Kidney glomerular epithelial cell (primary cell): ENCODE results near the gene ABR.
"Not testable (repeated sequence)": the region's sequence is repeated elsewhere in the genome, so short reads cannot be mapped to it uniquely, and the experiment has no call there.

Experiments used
- DNase-seq: peaks from one replicate; lab custom pipeline; 2025; lab: John Stamatoyannopoulos, UW

Gene ABR

DNA sequence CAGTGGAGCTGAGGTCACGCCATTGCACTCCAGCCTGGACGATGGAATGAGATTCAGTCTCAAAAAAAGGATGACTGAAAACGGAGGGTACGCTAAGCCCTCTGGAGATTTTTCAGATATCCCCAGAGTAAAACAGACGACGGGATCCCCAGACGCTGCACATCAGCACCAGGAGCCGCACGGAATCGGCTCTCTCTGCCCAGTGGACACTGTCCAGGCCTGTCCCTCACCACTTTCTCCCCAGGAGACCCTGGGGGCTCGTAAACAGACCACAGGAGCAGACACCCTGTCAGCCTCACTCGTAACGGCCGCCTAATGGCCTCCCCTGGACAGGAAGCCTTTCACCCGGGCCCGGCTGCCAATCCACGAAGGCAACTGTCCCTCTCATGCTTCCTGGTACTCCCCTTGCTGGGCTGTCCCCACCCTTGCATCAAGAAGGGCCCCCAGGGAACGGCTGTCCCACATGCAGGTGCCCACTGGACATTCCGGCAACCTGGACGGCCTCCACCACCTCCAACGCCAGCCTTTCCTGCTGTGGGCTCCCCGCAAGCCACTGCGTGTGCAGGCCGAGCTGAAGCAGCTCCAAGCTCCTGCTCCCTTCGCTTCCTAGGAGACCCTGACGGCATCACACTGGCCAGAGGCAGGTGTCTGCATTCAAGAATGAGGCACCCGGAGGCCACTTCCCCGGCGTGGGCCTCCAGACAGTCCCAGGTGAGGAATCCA, 108.5 kb downstream of the ABR start:
- DNase-seq, result no peak

DNA sequence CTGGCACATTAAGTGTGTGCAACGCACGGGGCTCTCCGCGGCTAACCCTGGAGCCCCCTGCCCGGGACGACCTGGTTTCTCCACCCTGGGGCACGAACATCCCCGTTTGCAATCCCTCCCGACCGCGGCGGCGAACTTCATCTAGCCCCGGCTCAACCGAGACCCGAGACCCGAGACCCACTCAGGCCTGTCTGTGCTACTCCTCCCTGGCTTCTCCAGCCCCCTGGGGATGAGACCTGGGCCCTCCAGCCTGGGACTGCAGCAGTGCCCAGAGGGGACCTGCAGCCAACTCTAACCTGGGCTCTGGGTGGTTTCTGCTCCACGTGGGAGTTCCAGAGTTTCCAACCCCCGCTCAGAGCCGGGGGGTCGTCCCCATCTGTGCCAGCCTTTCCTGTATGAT, 109.4 kb downstream of the ABR start:
- no peak for DNase-seq

DNA sequence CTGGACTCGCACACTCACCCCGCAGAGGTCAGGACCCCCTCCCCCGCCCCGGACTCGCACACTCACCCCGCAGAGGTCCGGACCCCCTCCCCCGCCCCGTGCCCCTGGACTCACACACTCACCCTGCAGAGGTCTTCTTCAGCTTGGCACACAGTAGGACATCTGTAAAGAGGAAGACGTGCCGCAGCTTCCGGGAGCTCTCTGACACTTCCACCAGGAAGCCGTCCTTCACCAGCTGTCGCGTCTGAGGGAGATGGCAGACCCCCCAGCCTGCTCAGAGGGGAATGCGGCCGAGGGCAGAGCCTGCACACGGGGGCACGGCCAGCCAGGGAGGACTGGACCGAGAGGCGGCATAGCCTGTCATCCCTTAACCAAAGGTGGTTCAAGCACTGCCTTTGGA, 109.9 kb downstream of the ABR start:
- no peak for DNase-seq

DNA sequence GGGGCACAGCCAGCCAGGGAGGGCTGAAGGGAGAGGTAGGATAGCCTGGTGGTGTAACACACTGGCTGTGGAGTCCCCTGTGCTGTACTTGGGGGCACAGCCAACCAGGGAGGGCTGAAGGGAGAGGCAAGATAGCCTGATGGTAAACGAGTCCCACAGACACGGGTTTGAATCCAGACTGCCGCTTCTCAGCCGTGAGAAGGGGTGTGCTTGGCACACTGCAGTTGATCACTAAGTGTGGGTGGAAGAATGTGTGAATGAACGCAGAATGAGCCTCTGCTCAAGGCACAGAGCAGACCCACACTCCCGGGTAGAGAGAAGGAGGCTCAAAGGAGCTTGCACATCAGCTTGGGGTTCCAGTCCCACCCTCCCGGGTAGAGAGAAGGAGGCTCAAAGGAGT, 111.4 kb downstream of the ABR start:
- DNase-seq, result no peak

DNA sequence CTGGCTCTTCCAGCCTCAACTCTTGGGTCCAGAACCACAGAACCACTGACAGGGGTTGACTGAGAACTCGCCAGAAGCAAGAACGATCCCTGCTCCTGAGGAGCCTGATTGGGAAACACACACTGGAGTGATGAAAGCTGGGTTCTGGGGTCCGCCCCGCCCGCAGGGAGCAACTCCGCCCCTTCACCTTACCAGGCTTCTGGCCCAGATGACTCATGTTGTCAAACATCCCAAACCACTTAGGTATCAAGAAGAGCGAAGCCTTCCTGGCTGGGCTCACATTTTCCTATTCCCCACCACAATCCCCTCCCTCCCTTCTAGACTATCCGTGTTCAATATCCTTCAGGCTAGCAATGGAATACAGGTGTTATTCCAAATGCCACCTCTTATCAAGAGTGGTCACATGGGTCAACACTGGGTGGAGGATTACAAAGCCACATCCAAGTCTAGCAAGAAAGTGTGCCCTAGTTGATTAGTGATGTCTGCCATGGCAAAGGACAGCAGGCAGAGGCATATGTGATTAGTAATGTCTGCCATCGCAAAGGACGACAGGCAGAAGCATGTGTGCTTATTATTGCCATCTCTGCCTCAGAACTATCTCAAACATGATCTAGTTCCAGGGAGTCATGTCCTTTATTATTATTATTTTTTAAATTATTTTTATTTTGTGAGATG, 112.4 kb downstream of the ABR start:
- DNase-seq, result no peak

DNA sequence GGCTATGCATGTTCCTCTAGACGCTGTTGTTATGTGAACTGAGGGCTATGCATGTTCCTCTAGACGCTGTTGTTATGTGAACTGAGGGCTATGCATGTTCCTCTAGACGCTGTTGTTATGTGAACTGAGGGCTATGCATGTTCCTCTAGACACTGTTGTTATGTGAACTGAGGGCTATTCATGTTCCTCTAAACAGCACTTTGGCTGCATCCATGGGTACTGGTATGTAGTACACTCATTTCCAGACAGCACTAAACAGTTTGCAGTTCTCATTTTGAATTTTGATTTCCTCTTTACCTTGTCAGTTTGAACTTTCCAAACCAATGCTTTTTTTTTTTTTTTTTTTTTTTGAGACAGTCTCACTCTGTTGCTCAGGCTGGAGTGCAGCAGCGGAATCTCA, 114.4 kb downstream of the ABR start:
- not testable (repeated sequence) for DNase-seq

DNA sequence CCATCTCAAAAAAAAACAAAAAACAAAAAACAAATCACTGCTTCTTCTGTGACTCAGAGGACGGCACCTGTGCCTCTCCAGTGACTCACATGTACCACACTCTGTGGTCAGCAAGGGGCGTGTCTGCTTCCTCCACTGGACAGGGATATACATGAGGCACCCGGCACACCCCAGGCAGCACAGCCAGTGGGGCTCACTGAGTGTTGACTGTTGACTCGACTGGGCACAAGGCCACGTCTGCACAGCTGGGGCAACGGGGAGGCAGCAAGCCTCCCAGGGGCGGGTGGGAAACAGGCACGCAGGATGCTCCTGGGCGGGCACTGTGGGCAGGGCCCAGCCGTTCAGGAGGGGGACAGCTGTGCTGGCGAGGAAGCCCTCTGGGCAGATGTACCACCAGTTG, 118.8 kb downstream of the ABR start:
- DNase-seq, result peak; percentile 82

DNA sequence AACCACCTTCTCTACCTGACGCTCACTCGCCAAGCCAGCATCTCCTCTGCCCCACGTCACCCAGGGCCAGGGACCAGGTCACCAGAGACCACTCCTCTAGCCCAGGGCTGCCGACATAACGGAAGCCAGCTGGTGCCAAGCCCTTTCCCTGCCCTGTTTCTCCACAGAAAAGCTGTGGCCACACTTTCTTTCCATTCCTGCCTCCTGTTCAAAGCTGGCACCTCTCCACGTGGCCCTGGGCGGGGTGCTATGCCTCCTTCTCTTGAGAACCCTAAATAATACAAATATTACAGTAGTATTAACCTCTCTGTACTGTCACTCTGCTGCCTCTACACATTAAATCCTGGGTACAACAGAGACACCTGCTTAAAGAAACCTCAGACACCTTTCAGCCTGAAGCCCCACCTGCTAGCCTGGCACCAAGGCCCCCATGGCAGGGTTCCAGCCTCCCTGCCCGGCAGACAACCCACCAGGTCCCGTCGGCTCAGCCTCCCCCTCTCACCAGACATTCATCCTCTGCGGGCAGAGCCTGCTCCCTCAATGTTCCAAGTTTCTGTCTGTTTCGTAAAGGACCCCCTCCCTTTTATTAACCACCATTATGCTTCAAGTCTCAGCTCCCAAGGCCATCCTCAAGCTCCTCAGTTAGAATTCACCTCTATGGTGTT, 120.5 kb downstream of the ABR start:
- DNase-seq, result no peak

DNA sequence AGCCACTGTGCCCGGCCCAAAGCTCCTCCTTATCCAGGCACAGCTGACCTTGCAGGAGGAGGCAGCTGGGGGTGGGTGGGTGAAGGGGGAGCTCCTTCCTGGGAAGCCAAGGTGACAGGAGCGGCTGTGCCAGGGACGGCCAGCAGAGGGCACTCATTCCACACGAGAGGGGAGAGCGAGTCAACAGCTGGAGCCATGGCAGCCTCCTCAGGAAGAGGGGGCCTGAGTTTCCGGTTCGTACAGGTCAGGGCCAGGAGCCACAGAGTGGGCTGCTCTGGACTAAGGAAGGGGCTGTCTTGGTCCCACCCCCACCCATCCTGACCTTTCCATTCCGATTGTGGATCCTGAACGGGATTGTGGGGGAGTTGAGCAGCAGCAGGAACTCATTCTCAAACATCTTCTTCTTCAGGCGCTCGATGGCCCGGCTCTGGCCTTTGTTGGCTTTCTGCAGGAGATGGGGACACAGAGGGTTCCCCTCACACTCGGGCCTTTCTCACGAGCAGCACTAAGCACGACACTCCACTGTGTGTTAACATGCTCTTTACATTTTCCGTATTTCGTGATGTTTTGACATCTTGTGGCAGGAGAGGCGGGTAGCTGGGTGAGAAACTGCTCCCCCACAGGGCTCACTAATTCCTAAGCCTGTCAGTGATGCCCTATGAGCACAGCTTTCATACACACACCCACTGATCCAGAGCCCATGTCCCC, 121.2 kb downstream of the ABR start:
- peak; percentile 29 for DNase-seq

DNA sequence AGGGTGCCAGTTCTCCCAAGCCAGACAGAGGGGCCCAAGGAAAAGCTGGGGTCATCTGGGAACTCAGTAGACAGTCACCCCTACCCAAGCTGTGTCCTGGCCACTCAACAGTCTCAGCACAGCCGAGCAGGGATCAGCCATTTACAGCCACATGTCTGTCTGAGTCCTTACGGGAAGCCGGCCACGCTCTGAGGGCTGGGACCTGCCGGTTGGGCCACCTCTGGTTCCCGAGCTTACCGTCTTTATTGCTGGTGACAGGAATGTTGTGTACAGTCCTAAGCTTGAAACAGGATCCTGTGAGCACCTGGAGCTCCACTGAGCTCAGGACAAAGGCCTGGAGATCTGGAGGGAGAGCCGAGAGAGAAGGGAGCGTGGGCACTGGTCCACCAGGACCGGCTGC, 123.0 kb downstream of the ABR start:
- no peak for DNase-seq

DNA sequence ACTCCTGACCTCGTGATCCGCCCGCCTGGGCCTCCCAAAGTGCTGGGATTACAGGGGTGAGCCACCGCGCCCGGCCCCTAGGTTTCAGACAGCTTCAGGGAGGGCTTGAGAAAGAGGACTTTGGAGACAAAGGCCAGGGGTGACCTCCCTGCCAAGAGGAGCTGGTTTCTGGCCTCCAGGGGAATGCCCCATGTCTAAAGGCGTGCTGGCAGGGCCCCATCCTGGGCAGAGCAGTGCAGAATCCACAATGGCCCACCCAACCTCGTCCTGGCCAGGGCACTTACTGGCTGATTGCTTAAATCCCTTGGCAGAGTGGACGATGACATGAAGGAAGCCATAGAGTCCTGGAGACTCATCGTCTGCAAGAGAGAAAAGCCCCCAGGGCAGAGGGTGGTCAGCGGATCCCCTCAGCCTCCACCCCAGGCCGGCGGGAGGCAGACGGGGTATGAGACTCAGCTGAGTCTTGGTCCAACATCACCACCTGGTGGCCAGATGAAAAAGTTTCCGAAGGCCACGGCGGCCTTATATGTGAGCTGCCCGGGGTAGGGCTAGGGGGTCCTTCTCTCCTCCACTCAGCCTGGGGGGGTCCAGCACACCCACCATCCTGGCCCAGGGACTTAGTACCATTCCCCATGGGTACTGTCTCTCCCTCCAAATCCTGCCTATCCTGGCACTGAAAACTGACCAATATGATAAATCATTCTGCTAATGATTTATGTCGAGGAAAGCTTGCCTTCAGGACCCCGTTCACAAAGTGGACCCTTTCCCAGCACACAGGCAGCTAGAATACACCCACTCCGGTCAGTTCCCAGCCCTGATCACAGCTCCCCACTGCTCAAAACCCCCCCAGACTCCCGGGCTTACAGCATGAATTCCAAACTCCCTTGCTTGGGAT, 123.8 kb downstream of the ABR start:
- peak; percentile 10 for DNase-seq

DNA sequence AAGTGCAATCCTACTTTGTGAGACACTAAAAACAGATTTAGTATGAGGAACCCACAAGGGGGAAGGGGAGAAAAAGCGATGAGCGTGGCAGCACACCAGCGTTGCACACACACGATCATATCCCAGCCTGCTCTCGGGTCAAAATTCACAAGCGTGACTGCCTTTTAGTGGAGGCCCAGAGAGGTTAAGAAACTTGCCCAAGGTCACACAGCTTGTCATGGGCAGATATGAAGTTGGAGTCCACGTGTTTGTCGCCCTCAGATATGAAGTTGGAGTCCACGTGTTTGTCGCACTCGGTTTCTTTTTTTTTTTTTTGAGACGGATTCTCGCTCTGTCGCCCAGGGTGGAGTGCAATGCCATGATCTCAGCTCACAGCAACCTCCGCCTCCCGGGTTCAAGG, 124.5 kb downstream of the ABR start:
- no peak for DNase-seq

DNA sequence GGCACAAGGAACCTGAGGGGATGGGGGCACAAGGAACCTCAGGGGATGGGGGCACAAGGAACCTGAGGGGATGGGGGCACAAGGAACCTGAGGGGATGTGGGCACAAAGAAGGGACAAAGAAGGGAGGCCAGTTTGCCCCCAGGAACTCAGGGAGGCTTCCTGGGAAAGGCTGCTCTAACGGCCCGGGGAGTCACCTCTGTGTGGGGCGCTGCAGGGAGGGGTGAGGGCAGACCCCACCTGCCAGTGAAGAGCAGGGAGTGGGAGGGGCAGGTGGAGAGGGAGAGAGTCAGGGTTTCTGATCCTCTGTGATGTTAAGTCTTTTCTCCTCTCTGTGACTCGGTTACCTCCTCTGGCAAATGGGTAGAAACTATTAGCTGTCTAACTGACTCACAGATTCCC, 125.1 kb downstream of the ABR start:
- no peak for DNase-seq

DNA sequence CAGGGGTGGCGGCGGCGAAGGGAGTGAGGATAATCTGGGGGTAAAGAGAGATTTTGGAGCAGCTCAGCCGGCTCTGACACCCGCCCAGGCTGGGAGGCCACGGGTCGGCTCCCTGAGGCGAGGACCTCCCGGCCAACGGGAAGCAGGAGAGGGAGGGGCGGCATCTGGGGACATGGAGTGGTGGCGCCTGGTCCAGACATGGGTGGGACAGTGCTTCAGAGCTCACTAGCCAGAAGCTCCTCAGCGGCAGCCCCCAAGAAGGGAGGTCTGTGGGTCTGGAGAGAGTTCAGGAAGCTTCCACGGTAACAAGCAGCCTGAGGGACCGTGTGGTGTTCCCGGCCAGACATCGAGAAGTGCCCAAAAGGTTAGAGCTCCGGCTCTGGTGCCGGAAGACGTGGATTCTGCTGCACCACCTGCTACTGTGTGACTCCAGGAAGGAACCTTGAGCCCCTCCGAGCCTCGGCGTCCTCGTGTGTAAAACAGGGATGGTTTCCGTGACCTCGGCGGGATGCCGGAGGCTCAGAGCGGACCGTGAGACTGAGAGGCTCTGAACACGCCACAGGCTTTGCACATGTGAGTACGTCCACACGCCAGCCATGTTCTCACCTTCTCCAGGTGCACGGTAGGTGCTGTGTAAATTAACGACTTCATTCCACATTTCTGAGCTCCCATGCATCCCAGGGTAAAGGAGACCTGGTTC, 126.0 kb downstream of the ABR start:
- DNase-seq, result no peak

DNA sequence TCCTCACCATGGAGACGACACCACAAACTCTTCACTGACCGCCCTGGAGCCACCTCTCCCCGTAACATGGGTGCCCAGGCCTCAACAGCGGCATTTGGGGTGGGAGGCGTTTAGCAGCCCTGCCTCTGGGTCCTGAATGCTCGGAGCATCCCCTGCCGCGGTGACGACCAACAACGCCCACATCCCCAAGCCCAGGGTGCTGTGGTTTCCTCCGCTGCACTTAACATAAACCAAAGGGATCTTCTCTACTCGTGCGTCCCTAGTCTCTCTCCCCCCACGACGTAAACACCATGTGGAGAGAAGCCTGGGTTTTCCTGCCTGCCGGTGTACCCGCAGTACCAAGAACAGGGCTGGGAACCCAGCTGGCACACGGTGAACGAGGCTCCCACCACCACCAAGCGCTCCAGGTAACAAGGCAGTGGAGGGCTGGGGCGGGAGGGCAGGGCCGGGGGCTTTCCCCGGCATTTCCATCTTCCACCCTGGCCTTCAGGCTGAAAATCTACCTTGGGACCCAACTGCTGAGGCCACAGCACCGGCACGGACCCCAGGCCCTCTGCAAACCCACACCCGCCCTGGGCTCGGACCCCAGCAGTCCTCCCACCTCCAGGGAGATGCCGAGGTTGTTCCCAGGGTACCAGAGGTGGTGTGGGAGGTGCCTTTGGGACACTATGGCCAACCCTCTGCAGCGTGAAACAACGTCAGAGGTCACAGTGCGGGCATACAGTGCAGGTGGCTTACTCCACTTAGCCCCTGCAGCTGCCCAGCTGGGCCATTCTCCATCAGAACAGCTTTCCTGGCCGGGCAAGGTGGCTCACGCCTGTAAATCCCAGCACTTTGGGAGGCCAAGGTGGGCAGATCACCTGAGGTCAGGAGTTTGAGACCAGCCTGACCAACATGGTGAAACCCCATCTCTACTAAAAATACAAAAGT, 128.5 kb downstream of the ABR start:
- DNase-seq, result no peak

DNA sequence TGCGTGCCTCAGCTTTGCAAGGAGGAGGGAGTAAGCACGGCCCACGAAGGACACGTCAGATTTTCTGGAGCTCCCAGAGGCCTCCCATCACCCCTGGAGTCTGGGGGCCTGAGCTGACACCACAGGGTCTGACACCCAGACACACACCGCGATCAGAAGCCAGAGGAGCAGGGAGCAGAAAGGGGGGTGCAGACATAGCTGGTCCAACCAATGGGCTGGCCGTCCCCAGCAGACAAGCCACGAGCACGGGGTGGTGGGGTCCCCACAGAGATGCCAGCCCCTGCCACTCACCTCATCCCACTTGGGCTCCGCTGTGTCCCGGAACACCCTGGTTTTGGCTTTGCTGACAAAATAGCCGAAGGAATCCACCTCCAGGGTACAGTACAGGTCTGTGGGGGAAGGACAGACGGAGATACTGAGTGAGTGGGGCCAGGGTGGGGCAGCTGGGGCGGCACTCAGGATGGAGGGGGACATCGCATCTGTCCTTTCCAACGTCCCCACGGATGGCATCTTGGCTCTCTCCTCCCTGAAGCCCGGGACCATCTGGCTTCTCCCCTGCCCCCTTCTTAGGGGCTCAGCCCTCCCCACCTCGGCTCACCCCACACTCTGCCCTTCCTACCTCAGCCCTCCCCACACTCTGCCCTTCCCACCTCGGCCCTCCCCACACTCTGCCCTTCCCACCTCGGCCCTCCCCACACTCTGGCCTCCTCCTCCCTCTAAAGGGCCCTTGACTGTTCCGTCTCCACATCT, 129.4 kb downstream of the ABR start:
- no peak for DNase-seq

DNA sequence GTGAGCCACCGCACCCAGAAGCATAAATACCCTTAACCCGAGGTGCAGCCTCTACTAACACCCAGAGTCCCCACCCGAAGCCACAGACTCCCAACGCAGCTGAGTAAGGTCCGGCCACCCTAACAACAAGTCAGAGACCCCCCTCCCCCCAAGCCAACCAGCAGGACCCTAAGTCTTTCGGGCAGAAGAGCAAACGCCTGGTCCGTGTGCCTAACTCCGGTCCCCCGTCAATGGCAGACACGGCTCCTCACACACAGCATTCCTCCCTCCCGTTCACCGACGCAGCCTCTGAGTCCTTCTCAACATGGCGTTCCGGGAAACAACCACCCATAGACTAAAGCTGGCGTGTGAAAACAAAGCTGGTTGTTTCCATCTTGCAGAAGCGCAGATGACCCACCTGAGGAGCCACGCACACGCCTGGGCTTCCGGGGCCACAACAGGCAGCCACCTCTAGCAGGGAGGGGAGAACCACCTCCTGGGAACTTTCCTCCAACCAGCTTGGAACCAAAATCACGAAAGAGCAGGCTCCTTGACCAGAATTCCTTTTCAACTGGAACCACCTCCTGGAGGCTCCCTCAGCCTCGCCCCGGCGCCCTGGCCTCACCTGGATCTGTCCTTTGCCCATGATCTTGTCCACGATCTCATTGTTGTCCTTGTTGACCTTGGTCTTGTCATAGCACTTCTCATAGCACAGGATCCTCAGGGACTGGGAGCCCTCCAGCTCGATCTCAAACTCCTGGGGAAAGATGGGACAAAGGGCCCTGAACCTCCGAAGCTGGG, 130.1 kb downstream of the ABR start:
- no peak for DNase-seq

DNA sequence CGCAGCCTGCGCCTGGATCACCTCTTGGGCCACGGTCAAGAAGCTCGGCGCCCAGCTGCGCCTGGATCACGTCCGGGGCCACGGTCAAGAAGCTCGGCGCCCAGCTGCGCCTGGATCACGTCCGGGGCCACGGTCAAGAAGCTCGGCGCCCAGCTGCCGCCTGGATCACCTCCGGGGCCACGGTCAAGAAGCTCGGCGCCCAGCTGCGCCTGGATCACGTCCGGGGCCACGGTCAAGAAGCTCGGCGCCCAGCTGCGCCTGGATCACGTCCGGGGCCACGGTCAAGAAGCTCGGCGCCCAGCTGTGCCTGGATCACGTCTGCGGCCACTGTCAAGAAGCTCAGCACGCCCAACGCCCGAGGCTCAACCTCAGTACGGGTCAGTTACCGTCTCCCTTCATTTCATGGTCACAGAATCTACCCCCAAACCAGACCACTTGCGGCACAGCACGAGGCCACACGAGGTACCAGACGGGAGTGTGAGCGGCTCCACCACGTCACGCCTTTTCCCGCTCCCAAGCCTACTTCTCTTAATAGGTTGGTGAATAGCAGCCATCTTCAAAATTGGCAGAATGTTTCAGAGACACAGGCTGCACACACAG, 131.2 kb downstream of the ABR start:
- DNase-seq, result not testable (repeated sequence)
